GDM1 (cell line): ENCODE measurements around the gene SDC4.
"Not testable (repeated sequence)": the region's sequence is repeated elsewhere in the genome, so short reads cannot be mapped to it uniquely, and the experiment has no call there.

Experiments used
- DNase-seq: peaks from one replicate; lab custom pipeline; 2025; lab: John Stamatoyannopoulos, UW

The SDC4 gene

DNA sequence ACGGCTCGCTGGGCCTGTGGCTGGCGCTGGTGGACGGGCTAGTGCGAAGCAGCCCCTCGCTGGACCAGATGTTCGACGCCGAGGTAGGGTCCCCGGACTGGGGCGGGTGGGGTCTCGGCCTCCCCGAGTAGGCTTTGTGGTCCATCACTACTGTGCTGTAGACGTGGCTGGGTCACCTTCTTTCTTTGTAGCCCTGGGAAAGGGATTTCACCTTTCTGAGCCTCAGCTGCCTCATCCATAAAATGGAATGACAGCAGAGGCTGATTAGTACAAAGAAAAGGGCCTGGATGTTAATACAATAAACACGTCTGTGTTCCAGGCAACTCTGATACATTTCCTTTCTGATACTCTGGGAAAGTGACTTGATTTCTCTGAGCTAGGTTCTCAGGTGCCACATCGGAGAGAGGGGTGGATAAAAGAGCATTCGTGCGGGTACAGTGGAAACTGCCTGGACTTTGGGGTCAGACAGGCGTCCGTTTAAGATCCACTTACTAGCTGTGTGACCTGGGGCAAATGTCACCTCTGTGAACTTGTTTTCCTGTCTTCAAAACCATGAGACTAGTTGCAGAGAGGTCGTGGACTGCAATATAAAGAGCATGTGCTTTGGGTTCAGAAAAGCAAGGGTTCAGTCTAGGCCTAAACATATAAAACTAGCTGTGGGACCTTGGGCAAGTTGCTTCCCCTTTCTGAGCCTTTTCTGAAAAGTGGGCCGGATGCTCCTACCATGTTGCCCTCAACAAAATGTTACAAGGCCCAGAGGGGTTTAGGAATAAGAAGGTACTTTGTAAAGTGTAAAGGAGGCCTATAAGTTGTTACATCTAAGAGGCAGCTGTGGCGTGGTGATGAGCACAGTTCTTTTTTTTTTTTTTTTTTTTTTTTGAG, 15.6 kb upstream of the SDC4 start:
- DNase-seq: no peak

- DNase-seq: peak; percentile 98
Measured at GRCh38 chr20:45362804-45363610, 14.8 kb upstream of the SDC4 start, which contains the start of gene SYS1. Gene SYS1, plus strand, starts transcription at chr20:45363156. Its CDS starts 376 bp downstream, at chr20:45363532.

- peak; percentile 21 for DNase-seq
Measured at GRCh38 chr20:45361793-45362192, 13.6 kb upstream of the SDC4 start.

- no peak for DNase-seq
Measured at GRCh38 chr20:45359406-45360148, 11.4 kb upstream of the SDC4 start.

DNA sequence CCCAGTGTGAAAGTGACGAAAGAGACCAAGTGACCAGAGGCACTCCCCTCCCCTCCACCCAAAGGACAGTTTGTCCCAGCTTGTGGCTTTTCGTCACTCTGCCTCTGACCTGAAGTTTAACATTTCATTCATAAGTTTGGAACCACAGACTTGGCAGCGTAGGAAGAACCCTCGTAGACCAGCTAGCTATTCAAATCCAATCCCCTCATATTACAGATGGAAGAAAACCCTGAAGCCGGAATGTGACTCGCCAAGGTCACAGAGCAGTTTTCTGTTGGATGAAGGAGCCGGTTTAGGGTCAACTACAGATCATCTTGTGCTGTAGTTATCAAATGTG, 10.8 kb upstream of the SDC4 start:
- no peak for DNase-seq

GRCh38 chr20:45358282-45359068, 10.3 kb upstream of the SDC4 start:
- DNase-seq: no peak

GRCh38 chr20:45355209-45356084, 7.2 kb upstream of the SDC4 start:
- no peak for DNase-seq

DNA sequence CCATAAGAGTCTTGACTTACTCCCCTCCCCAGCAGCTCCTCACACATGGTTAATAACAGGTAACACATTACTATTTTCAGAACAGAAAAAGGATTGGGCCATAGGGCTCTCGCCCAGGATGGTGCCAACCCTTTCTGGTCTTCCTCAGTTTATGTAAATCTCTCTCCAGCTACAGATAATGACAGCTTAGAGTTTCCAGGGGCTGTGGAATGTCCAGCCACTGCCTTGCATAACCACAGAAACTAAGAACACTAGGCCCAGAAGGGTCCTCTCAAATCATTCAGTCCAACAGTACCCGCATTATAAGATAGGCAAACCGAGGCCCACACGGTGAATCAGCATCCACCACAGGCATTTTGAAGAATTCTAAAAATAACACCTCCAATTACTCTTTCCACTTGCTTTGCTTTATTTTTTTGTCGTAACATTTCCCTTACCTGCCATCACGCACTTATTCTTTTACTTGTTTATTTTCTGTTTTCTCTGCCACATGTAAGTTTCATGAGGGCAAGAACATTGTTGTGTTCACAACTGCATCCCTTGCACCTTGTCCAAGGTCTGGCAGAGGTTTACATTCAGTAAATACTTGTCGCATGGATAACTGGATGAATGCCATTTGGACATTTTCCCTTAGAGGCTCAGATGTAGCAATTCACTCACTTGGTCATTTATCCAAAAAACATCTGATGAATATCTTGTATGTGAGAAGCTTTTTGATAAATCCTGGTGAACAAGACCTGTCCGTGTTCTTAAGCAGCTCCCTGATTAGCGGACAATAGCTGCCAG, 6.4 kb upstream of the SDC4 start:
- DNase-seq: no peak

GRCh38 chr20:45353746-45354145, 5.5 kb upstream of the SDC4 start:
- DNase-seq: no peak

- DNase-seq: no peak
Measured at GRCh38 chr20:45352729-45353128, 4.5 kb upstream of the SDC4 start.

- not testable (repeated sequence) for DNase-seq
Measured at GRCh38 chr20:45350795-45351194, 2.6 kb upstream of the SDC4 start.

DNA sequence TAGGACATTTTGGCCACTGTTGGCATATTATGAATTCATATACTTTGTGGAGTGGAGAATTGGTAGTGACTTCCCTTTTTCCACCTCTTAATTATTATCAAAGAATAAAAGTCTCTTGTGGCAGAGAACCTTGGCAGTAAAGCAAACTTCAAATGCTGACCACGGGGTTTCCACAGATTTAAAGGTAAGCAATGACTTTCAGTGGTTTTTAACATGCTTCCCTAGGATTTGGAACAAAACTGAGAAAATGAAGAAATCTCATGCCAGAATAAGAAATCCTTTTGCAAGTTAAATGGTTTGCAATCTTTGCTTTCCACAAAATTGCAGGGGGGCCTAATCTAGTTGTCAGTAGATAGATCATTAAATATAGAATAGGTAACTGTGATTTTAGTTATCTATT, 2.0 kb upstream of the SDC4 start:
- no peak for DNase-seq

GRCh38 chr20:45347297-45347935, 808 bp downstream of the SDC4 start:
- no peak for DNase-seq

DNA sequence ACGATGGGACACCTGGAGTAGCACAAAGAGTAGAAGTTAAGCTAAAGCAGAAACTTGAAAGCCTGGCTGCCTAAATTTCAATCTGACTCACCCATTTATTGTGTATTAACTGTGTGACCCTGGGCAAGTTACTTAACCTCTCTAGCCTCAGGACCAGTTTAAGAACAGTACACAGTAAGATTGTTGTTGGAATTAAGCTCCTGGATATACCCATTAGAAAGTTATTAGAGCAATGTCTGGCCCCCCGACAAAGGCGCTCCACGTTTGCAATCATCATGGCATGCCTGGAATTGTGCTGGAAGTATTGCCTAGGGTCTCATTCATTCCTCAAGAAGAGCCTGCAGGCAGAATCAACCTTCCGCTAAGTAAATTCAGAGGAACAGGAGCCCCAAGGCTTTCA, 1.4 kb downstream of the SDC4 start:
- DNase-seq: no peak

DNA sequence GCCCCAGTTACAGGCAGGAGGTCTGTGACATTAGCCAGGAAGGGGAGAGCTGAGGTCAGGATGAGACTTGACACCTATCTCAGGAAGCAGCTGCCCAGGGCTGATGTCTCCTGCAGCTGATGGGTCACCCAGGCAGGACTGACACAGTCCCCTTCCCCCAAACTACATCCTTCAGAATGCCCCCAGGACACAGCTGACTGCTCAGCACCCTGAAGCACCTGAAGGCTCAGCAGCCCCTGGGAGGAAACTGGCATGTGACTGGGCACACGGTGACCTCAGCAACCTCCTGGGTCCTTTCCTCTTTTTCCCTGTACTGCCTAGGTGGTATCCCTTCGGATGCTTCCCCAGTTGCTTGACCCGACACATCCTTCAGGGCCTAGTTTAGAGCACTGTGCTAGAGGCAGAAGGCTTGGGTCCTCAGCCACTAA, 1.9 kb downstream of the SDC4 start:
- DNase-seq: peak; percentile 21

DNA sequence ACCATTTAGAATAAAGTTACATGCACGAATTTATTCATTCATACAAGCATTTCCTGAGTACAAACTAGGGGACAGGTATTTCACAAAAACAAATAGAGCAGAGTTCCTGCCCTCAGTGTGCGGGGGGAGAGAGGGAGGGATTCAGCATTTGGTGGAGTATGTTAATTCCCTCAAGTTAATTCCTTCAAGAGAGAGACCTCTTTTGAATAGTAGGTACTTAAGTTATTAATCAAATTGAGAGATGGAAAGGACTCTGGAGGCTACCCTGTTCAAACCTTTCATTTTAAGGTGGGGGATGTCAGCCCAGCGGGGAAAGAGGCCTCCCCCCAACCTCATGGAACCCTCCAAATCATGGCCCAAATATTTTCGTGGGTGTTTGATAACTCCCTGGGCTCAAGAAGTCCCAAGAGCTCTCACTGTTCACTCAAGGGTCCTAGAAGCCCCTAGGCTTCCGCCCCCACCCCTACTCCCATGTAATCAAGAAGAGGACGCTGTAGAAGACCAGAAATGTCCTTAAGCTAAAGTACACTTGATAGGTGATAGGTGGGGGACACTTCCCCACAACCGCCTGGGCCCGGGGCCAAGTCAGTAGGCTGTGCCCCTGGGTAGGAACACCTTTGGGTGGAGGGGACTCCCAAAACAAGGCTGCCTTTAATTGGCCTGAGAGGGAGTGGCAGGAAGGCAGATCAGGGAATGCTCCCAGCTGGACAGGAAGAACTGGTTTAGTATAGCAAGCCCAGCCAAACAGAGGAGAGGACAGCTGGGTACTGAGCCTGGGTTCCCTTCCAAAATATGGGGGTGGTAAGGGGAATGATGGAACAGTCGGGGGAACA, 2.9 kb downstream of the SDC4 start:
- no peak for DNase-seq

DNA sequence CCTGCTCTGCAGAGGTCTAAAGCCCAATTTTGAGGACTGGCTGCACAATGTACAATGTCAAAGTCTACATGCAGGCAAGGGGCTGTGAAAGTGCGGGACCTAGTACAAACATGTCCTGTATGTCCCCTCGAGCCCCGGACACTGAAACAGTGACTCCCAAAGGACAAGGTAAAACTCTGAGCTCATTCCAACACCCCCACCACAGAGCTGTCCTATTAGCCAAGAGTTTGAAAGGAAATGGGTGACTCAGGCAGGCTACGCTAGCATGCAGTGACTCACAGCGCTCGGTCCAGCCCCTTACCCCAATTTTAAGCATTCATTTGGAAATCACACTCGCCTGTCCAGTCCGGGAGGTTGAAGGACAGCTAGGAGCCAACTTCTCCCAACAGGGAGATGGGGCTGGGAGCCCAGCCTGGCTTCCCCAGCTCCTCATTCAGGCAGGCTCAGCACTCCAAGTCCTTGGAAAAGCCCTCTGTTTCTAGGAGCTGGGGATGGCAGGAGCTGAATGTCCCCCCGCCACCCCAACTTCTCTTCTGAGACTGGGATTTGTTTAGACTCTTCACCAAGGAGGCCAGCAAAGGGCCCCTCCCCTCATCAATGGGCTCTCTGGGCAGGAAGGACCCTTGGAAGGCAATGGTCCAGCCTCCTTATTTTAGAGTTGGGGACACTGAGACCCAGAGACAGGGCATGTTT, 3.9 kb downstream of the SDC4 start:
- no peak for DNase-seq
